Gastrocnemius medialis (tissue), 4 donors: ENCODE data around the gene CEP72. TPM values are rescaled to one million over a fixed set of nuclear protein-coding genes. Genes with fewer than 3 reads are reported as not detected.

Source experiments
- ATAC-seq, 2 donors: fragments of 150-250 bp; one replicate each; pipeline ENCODE4 v1.9.1; 2016
- DNase-seq, 2 donors: peaks; one replicate each; pipeline ENCODE4 v3.0.0-alpha.2; 2019
- H3K27ac ChIP-seq, 4 donors: fragments of 200-600 bp; sonication (generic); 1 replicate in 1 of 4; 2 replicates in 3 of 4; pipeline ENCODE4 v1.5.1; 2016 to 2018; ENCODE audit warnings: mild to moderate bottlenecking in 2 of 4, moderate library complexity in 1 of 4
- H3K27me3 ChIP-seq, 3 donors: fragments of 200-600 bp; sonication (generic) in 2 of 3; 1 replicate in 1 of 3; 2 replicates in 2 of 3; pipeline versions ENCODE4 v1.5.1 to v1.6.0; 2016 to 2019; ENCODE audit warnings: mild to moderate bottlenecking in 1 of 3, moderate library complexity in 1 of 3
- H3K36me3 ChIP-seq, 2 donors: fragments of 200-600 bp; sonication (generic) in 1 of 2; one replicate each; pipeline ENCODE4 v1.5.1; 2017 to 2018
- H3K4me1 ChIP-seq, 2 donors: fragments of 200-600 bp; sonication (generic) in 1 of 2; one replicate each; pipeline ENCODE4 v1.5.1; 2016 to 2017; ENCODE audit warnings: mild to moderate bottlenecking in 2 of 2
- H3K4me3 ChIP-seq, 4 donors: fragments of 200-600 bp; sonication (generic) in 3 of 4; 1 replicate in 1 of 4; 2 replicates in 3 of 4; pipeline ENCODE4 v1.5.1; 2016 to 2019; ENCODE audit warnings: mild to moderate bottlenecking in 2 of 4
- H3K9me3 ChIP-seq, 3 donors: fragments of 200-600 bp; sonication (generic) in 2 of 3; 1 replicate in 1 of 3; 2 replicates in 2 of 3; pipeline ENCODE4 v1.5.1; 2016 to 2019
- CTCF ChIP-seq, 5 experiments: fragments of 450-650 bp in 3 of 5; fragments of 200-600 bp in 2 of 5; sonication (generic) in 2 of 5; IDR thresholded peaks in 4 of 5; conservative IDR thresholded peaks in 1 of 5; 1 replicate in 4 of 5; 2 replicates in 1 of 5; pipeline ENCODE4 v1.5.1; 2016 to 2019; ENCODE audit warnings: antibody characterized with exemption in 5 of 5, mild to moderate bottlenecking in 3 of 5, moderate library complexity in 3 of 5
- POLR2A ChIP-seq, 2 donors: fragments of 450-650 bp; IDR thresholded peaks; one replicate each; pipeline ENCODE4 v1.6.1; 2017; ENCODE audit warnings: antibody characterized with exemption in 2 of 2, mild to moderate bottlenecking in 2 of 2, moderate library complexity in 2 of 2
- in situ Hi-C, 4 donors: fragments of 200-750 bp; cut with MboI; loops; one replicate each; pipeline versions ENCODE4 v1.15.0 to v1.8.0; 2017; ENCODE audit warnings: low sequenced_read_pairs in 4 of 4
- intact Hi-C: fragments of 100-400 bp; cut with DNase I; formaldehyde crosslinking; loops from one replicate; pipeline ENCODE4 v1.15.1; 2023; ENCODE audit warnings: low total_unique reads
- total RNA-seq, 4 donors: library from RNA; depleted of rRNA; stranded (reverse); fragments of >200 nt; gene quantifications; one replicate each; pipeline versions ENCODE4 v1.1.0 to v1.2.3, GENCODE V29; 2016

CEP72 gene
- total RNA-seq, 4 donors from 2014 or later = 0.36 to 0.56 (median 0.40) TPM; not detected in 1

GRCh38 chr5:634191-634590 lies 22.1 kb downstream of the CEP72 start:
- H3K27me3 ChIP-seq = no peaks in the 10 kb centered on the region
- no peak overlapping the region for H3K27ac ChIP-seq
- DNase-seq = no peak
- in situ Hi-C loops (no loop called here), intact Hi-C loops (no loop called here)
- H3K4me1 ChIP-seq = no peaks in the 10 kb centered on the region
- peaks cover 0 to 12% of the 10 kb centered on the region in 2 donors for H3K36me3 ChIP-seq
- H3K4me3 ChIP-seq = no peak overlapping the region
- TF ChIP-seq POLR2A (IDR thresholded peaks at IDR 0.05) (no peak), CTCF (IDR thresholded peaks at IDR 0.05 in 4 of 5, conservative IDR thresholded peaks at IDR 0.05 in 1 of 5) (no peak)
- no peak for ATAC-seq
- H3K9me3 ChIP-seq = no peaks in the 10 kb centered on the region

GRCh38 chr5:635306-636055 lies 23.3 kb downstream of the CEP72 start:
- intact Hi-C loops (no loop called here), in situ Hi-C loops (no loop called here)
- Histone ChIP-seq H3K4me1 (no peaks in the 10 kb centered on the region), H3K27me3 (no peaks in the 10 kb centered on the region), H3K9me3 (no peaks in the 10 kb centered on the region), H3K4me3 (no peak overlapping the region), H3K27ac (no peak overlapping the region), H3K36me3 (peaks cover 0 to 12% of the 10 kb centered on the region in 2 donors)
- ATAC-seq (no peak), DNase-seq (no peak)
- no peak for TF ChIP-seq CTCF (IDR thresholded peaks at IDR 0.05 in 4 of 5, conservative IDR thresholded peaks at IDR 0.05 in 1 of 5)
- no peak for TF ChIP-seq POLR2A (IDR thresholded peaks at IDR 0.05)

- Histone ChIP-seq H3K27me3 (no peaks in the 10 kb centered on the region), H3K9me3 (no peaks in the 10 kb centered on the region), H3K36me3 (peaks cover 0 to 12% of the 10 kb centered on the region in 2 donors), H3K4me3 (no peak overlapping the region), H3K4me1 (no peaks in the 10 kb centered on the region), H3K27ac (no peak overlapping the region)
- TF ChIP-seq POLR2A (IDR thresholded peaks at IDR 0.05) = no peak
- TF ChIP-seq CTCF (IDR thresholded peaks at IDR 0.05 in 4 of 5, conservative IDR thresholded peaks at IDR 0.05 in 1 of 5) = no peak
- ATAC-seq = no peak
- intact Hi-C loops = no loop called here
- in situ Hi-C loops = no loop called here
- no peak for DNase-seq
Measured at GRCh38 chr5:636951-637350, 24.8 kb downstream of the CEP72 start.

GRCh38 chr5:637581-638450 lies 25.7 kb downstream of the CEP72 start:
- TF ChIP-seq CTCF (IDR thresholded peaks at IDR 0.05 in 4 of 5, conservative IDR thresholded peaks at IDR 0.05 in 1 of 5) (no peak), POLR2A (IDR thresholded peaks at IDR 0.05) (no peak)
- H3K4me1 ChIP-seq = no peaks in the 10 kb centered on the region
- no peaks in the 10 kb centered on the region for H3K27me3 ChIP-seq
- peaks cover 0 to 12% of the 10 kb centered on the region in 2 donors for H3K36me3 ChIP-seq
- no peak overlapping the region for H3K27ac ChIP-seq
- in situ Hi-C loops (no loop called here), intact Hi-C loops (no loop called here)
- no peaks in the 10 kb centered on the region for H3K9me3 ChIP-seq
- DNase-seq = no peak
- H3K4me3 ChIP-seq = no peak overlapping the region
- ATAC-seq = no peak
